Measurements from ENCODE around the gene CCDC34.

DNA sequence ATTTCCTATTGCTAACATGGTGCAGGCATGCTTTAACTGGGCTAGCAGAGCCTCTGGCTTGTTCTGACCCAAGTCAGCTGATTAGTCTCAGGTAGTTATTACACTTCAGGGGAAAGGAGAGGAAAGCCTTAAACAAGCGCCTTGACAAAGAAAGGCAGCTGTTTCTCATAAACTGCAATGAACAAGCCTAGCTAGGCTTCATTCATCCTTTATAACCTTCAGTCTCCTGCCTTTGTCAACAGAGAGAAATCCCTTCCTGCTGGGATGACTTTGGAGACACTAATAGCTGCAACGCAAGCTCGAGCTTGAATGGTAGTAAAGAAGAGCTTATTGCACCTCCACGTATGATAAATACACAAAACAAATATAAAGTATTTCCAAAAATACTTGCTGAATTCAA is 68.4 kb downstream of the CCDC34 start:
- TF ChIP-seq, protein P1, sequence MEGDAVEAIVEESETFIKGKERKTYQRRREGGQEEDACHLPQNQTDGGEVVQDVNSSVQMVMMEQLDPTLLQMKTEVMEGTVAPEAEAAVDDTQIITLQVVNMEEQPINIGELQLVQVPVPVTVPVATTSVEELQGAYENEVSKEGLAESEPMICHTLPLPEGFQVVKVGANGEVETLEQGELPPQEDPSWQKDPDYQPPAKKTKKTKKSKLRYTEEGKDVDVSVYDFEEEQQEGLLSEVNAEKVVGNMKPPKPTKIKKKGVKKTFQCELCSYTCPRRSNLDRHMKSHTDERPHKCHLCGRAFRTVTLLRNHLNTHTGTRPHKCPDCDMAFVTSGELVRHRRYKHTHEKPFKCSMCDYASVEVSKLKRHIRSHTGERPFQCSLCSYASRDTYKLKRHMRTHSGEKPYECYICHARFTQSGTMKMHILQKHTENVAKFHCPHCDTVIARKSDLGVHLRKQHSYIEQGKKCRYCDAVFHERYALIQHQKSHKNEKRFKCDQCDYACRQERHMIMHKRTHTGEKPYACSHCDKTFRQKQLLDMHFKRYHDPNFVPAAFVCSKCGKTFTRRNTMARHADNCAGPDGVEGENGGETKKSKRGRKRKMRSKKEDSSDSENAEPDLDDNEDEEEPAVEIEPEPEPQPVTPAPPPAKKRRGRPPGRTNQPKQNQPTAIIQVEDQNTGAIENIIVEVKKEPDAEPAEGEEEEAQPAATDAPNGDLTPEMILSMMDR (IDR thresholded peaks at IDR 0.05; ENCODE audit: low read length): no peak
- TF ChIP-seq EZH2 (optimal IDR thresholded peaks at IDR 0.05; ENCODE audit: low read depth, low read length) (no peak), EZH2phosphoT487 (IDR thresholded peaks at IDR 0.05; ENCODE audit: low read length) (no peak)
